ENCODE results near the gene ARHGEF17. TPM values are rescaled to one million over a fixed set of nuclear protein-coding genes. Genes with fewer than 3 reads are reported as not detected.

Gene ARHGEF17
- total and polyA plus RNA-seq, 2 donors (not counting 1 experiment from before 2014, with no cell fraction given) = 42.8 to 43.1 TPM

- Histone ChIP-seq H3K79me2 (ENCODE audit: control insufficient read depth, insufficient read depth, low read length) (no peaks in the 10 kb centered on the region), H2AFZ (ENCODE audit: low read length) (no peak overlapping the region), H3K36me3 (ENCODE audit: control insufficient read depth, insufficient read depth, low read length) (no peaks in the 10 kb centered on the region), H3K9me3 (ENCODE audit: control insufficient read depth, insufficient read depth, low read depth, low read length) (no peaks in the 10 kb centered on the region), H3K9ac (ENCODE audit: insufficient read depth, low read length) (no peak overlapping the region), H3K27me3 (ENCODE audit: control insufficient read depth, insufficient read depth, low read length) (peaks cover 16% of the 10 kb centered on the region), H4K20me1 (ENCODE audit: control insufficient read depth, extremely low read depth, insufficient read depth, low read length) (no peaks in the 10 kb centered on the region), H3K27ac (ENCODE audit: insufficient read depth, low read length) (no peak overlapping the region), H3K4me3 (replicated peaks in 1 of 4; ENCODE audit: control extremely low read depth in 1 of 4, insufficient read depth in 1 of 4, low read depth in 3 of 4, low read length in 4 of 4) (no peak overlapping the region), H3K4me1 (ENCODE audit: control insufficient read depth, extremely low read depth, insufficient read depth, low read length) (no peaks in the 10 kb centered on the region), H3K4me2 (ENCODE audit: extremely low read depth, insufficient read depth, low read length) (no peak overlapping the region)
- TF ChIP-seq CTCF (conservative IDR thresholded peaks at IDR 0.05 in 1 of 2, IDR thresholded peaks at IDR 0.05 in 1 of 2; ENCODE audit: low read depth in 1 of 2, low read length in 2 of 2) (no peak), EZH2 (IDR thresholded peaks at IDR 0.05; ENCODE audit: low read length, missing control alignments) (no peak)
- DNase-seq (ENCODE audit: low read depth in 2 of 2) = no peak
Measured at GRCh38 chr11:73267122-73267846, 40.8 kb upstream of the ARHGEF17 start.

GRCh38 chr11:73267906-73268540 lies 40.1 kb upstream of the ARHGEF17 start:
- no peaks in the 10 kb centered on the region for H3K4me1 ChIP-seq (ENCODE audit: control insufficient read depth, extremely low read depth, insufficient read depth, low read length)
- no peaks in the 10 kb centered on the region for H3K36me3 ChIP-seq (ENCODE audit: control insufficient read depth, insufficient read depth, low read length)
- no peaks in the 10 kb centered on the region for H3K9me3 ChIP-seq (ENCODE audit: control insufficient read depth, insufficient read depth, low read depth, low read length)
- TF ChIP-seq EZH2 (IDR thresholded peaks at IDR 0.05; ENCODE audit: low read length, missing control alignments) (no peak), CTCF (conservative IDR thresholded peaks at IDR 0.05 in 1 of 2, IDR thresholded peaks at IDR 0.05 in 1 of 2; ENCODE audit: low read depth in 1 of 2, low read length in 2 of 2) (no peak)
- H2AFZ ChIP-seq (ENCODE audit: low read length) = no peak overlapping the region
- H3K4me2 ChIP-seq (ENCODE audit: extremely low read depth, insufficient read depth, low read length) = no peak overlapping the region
- no peak for DNase-seq (ENCODE audit: low read depth in 2 of 2)
- no peaks in the 10 kb centered on the region for H4K20me1 ChIP-seq (ENCODE audit: control insufficient read depth, extremely low read depth, insufficient read depth, low read length)
- H3K27me3 ChIP-seq (ENCODE audit: control insufficient read depth, insufficient read depth, low read length) = peaks cover 16% of the 10 kb centered on the region
- no peaks in the 10 kb centered on the region for H3K79me2 ChIP-seq (ENCODE audit: control insufficient read depth, insufficient read depth, low read length)
- H3K9ac ChIP-seq (ENCODE audit: insufficient read depth, low read length) = no peak overlapping the region
- H3K27ac ChIP-seq (ENCODE audit: insufficient read depth, low read length) = no peak overlapping the region
- no peak overlapping the region for H3K4me3 ChIP-seq (replicated peaks in 1 of 4; ENCODE audit: control extremely low read depth in 1 of 4, insufficient read depth in 1 of 4, low read depth in 3 of 4, low read length in 4 of 4)

- no peaks in the 10 kb centered on the region for H3K4me1 ChIP-seq (ENCODE audit: control insufficient read depth, extremely low read depth, insufficient read depth, low read length)
- DNase-seq (ENCODE audit: low read depth in 2 of 2) = no peak
- H3K27me3 ChIP-seq (ENCODE audit: control insufficient read depth, insufficient read depth, low read length) = peaks cover 16% of the 10 kb centered on the region
- H3K79me2 ChIP-seq (ENCODE audit: control insufficient read depth, insufficient read depth, low read length) = no peaks in the 10 kb centered on the region
- H3K4me3 ChIP-seq (replicated peaks in 1 of 4; ENCODE audit: control extremely low read depth in 1 of 4, insufficient read depth in 1 of 4, low read depth in 3 of 4, low read length in 4 of 4) = no peak overlapping the region
- H3K9ac ChIP-seq (ENCODE audit: insufficient read depth, low read length) = no peak overlapping the region
- H3K36me3 ChIP-seq (ENCODE audit: control insufficient read depth, insufficient read depth, low read length) = no peaks in the 10 kb centered on the region
- no peak overlapping the region for H2AFZ ChIP-seq (ENCODE audit: low read length)
- H4K20me1 ChIP-seq (ENCODE audit: control insufficient read depth, extremely low read depth, insufficient read depth, low read length) = no peaks in the 10 kb centered on the region
- H3K4me2 ChIP-seq (ENCODE audit: extremely low read depth, insufficient read depth, low read length) = no peak overlapping the region
- H3K27ac ChIP-seq (ENCODE audit: insufficient read depth, low read length) = no peak overlapping the region
- TF ChIP-seq CTCF (conservative IDR thresholded peaks at IDR 0.05 in 1 of 2, IDR thresholded peaks at IDR 0.05 in 1 of 2; ENCODE audit: low read depth in 1 of 2, low read length in 2 of 2) = no peak
- no peak for TF ChIP-seq EZH2 (IDR thresholded peaks at IDR 0.05; ENCODE audit: low read length, missing control alignments)
- H3K9me3 ChIP-seq (ENCODE audit: control insufficient read depth, insufficient read depth, low read depth, low read length) = no peaks in the 10 kb centered on the region
Measured at GRCh38 chr11:73268671-73269271, 39.3 kb upstream of the ARHGEF17 start.
